Smooth muscle cell (in vitro differentiated cells): ENCODE measurements around the gene CAGE1. TPM values are rescaled to one million over a fixed set of nuclear protein-coding genes. Genes with fewer than 3 reads are reported as not detected.

ENCODE experiments used
- DNase-seq: peaks from one replicate; lab custom pipeline; 2025; ENCODE audit not compliant: unreplicated experiment; lab: John Stamatoyannopoulos, UW
- H2AFZ ChIP-seq: fragments of 200-600 bp; sonication (generic); 2 replicates; pipeline ENCODE4 v1.6.0; 2016; ENCODE audit warnings: antibody characterized with exemption, low read depth, mild to moderate bottlenecking
- H3F3A ChIP-seq: fragments of 200-600 bp; sonication (generic); 2 replicates; pipeline ENCODE4 v1.6.0; 2017; ENCODE audit warnings: antibody characterized with exemption, low read depth
- H3K27ac ChIP-seq: fragments of 200-600 bp; sonication (generic); 2 replicates; pipeline ENCODE4 v1.5.1; 2016; ENCODE audit warnings: low read depth, mild to moderate bottlenecking
- H3K27me3 ChIP-seq: fragments of 200-600 bp; sonication (generic); 2 replicates; pipeline ENCODE4 v1.6.1; 2016; ENCODE audit warnings: low read depth, mild to moderate bottlenecking
- H3K36me3 ChIP-seq: fragments of 200-600 bp; sonication (generic); 2 replicates; pipeline ENCODE4 v1.5.1; 2016; ENCODE audit warnings: low read depth
- H3K4me1 ChIP-seq: fragments of 200-600 bp; sonication (generic); 2 replicates; pipeline ENCODE4 v1.5.1; 2016; ENCODE audit warnings: low read depth
- H3K4me2 ChIP-seq: fragments of 200-600 bp; sonication (generic); 2 replicates; pipeline ENCODE4 v1.6.0; 2016; ENCODE audit warnings: mild to moderate bottlenecking
- H3K4me3 ChIP-seq: fragments of 200-600 bp; sonication (generic); 2 replicates; pipeline ENCODE4 v1.5.1; 2016; ENCODE audit warnings: mild to moderate bottlenecking
- H3K79me2 ChIP-seq: fragments of 200-600 bp; sonication (generic); 2 replicates; pipeline ENCODE4 v1.6.0; 2016; ENCODE audit warnings: low read depth, mild to moderate bottlenecking
- H3K9ac ChIP-seq: fragments of 200-600 bp; sonication (generic); 2 replicates; pipeline ENCODE4 v1.6.0; 2016; ENCODE audit warnings: low read depth
- H3K9me3 ChIP-seq: fragments of 200-600 bp; sonication (generic); replicated peaks from 2 replicates; pipeline ENCODE4 v1.5.1; 2016; ENCODE audit warnings: low read depth
- H4K20me1 ChIP-seq: fragments of 200-600 bp; sonication (generic); 2 replicates; pipeline ENCODE4 v1.6.0; 2016; ENCODE audit warnings: low read depth
- CTCF ChIP-seq: fragments of 200-600 bp; sonication (generic); IDR thresholded peaks from 2 replicates; pipeline ENCODE4 v1.5.1; 2017; ENCODE audit warnings: borderline replicate concordance, mild to moderate bottlenecking, antibody characterized with exemption; ENCODE audit not compliant: insufficient read depth, poor library complexity, severe bottlenecking
- WGBS: methylation state at CpG from one replicate; pipeline ENCODE4 v1.1.7; 2016; ENCODE audit warnings: low lambda C conversion rate; 5-methylcytosine and 5-hydroxymethylcytosine counted together
- polyA plus RNA-seq: library from polyadenylated mRNA; unstranded; fragments of >200 nt; fragmentation: Nextera tagmentation; extraction: Ambion mirVana; gene quantifications from 2 replicates; pipeline ENCODE4 v1.2.1, GENCODE V29; 2016
- total RNA-seq: library from RNA; depleted of rRNA; stranded (reverse); fragments of >200 nt; gene quantifications from 2 replicates; pipeline ENCODE4 v1.2.3, GENCODE V29; 2014

CAGE1 gene
- total and polyA plus RNA-seq, 2 experiments from 2014 or later = not detected

DNA sequence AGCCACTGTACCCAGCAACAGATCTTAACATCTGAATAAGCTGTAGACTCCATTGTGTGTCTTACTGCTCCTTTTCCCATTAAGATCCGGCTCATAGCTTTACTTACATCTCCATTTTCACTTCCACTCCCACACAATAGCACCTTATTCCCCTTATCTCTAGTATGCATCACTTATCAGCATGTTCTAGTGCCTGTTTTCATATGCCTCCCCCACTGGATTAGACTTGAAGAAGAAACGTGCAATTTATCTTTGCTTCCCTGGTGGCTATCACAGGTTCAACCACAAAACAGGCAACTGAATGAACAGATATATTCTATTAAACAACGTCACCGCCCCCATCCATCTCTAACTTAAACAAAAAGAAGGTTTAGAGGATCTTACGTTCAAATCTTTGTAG is 88.6 kb downstream of the CAGE1 start:
- H3K9me3 ChIP-seq = no peaks in the 10 kb centered on the region
- H3K79me2 ChIP-seq = peaks cover 76% of the 10 kb centered on the region
- no peak overlapping the region for H3K9ac ChIP-seq
- no peaks in the 10 kb centered on the region for H3F3A ChIP-seq
- no peak overlapping the region for H2AFZ ChIP-seq
- H3K27ac ChIP-seq = no peak overlapping the region
- H3K36me3 ChIP-seq = peaks cover 51% of the 10 kb centered on the region
- no peaks in the 10 kb centered on the region for H3K27me3 ChIP-seq
- H3K4me2 ChIP-seq = no peak overlapping the region
- DNase-seq = no peak
- H4K20me1 ChIP-seq = peaks cover 100% of the 10 kb centered on the region
- no peak overlapping the region for H3K4me3 ChIP-seq
- no peak for TF ChIP-seq CTCF
- no peaks in the 10 kb centered on the region for H3K4me1 ChIP-seq
- 83% methylated on average over 5 of the region's 5 CpGs for WGBS

GRCh38 chr6:7298113-7298512 is 91.4 kb downstream of the CAGE1 start:
- Histone ChIP-seq H3K4me3 (no peak overlapping the region), H3K9me3 (no peaks in the 10 kb centered on the region), H3K36me3 (peaks cover 51% of the 10 kb centered on the region), H3K4me2 (no peak overlapping the region), H4K20me1 (peaks cover 99% of the 10 kb centered on the region), H3F3A (peaks cover 8% of the 10 kb centered on the region), H2AFZ (no peak overlapping the region), H3K4me1 (no peaks in the 10 kb centered on the region), H3K27ac (no peak overlapping the region), H3K9ac (no peak overlapping the region), H3K27me3 (no peaks in the 10 kb centered on the region), H3K79me2 (peaks cover 57% of the 10 kb centered on the region)
- WGBS = 98% methylated on average over 1 of the region's 1 CpG
- no peak for TF ChIP-seq CTCF
- no peak for DNase-seq

DNA sequence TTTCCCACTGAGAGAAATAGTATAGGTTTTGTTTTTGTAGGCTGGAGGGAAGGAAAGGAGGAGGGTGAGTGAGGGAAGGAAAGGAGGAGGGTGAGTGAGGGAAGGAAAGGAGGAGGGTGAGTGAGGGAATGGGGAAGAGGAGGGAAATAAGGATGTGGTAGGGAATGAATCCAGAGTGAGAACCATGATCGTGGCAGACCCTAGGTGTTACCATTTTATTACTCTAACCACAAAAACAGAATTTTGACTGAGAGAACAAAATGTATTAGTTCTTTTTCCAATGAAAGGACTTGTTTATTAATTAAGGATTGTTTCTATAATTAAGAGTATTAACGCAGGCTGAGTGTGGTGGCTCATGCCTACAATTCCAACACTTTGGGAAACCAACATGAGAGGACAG is 92.9 kb downstream of the CAGE1 start:
- Histone ChIP-seq H2AFZ (no peak overlapping the region), H3K4me1 (no peaks in the 10 kb centered on the region), H3K4me3 (no peak overlapping the region), H3K36me3 (peaks cover 42% of the 10 kb centered on the region), H3K4me2 (no peak overlapping the region), H3F3A (peaks cover 8% of the 10 kb centered on the region), H4K20me1 (peaks cover 97% of the 10 kb centered on the region), H3K9me3 (no peaks in the 10 kb centered on the region), H3K27ac (no peak overlapping the region), H3K9ac (no peak overlapping the region), H3K79me2 (peaks cover 42% of the 10 kb centered on the region), H3K27me3 (no peaks in the 10 kb centered on the region)
- WGBS = 100% methylated on average over 2 of the region's 2 CpGs
- no peak for TF ChIP-seq CTCF
- DNase-seq = no peak

DNA sequence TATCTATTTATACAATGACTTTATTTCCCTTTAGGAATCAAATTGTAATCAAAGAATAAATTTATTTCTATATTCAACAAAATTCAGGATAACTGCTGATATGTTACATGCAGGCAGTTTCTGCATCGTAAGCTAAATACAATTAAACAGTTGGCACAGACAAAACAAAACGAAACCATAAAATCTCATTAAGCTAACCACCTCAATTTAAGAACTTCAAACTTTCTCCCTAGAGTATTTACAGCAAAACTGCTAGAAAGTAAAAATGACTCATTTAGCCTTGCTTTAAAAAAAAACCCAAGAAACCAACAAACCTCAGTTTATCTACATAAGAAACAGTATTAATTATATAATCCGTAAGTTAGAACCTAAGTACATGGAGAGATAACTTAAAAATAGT is 93.6 kb downstream of the CAGE1 start:
- Histone ChIP-seq H3K4me2 (no peak overlapping the region), H3K36me3 (peaks cover 35% of the 10 kb centered on the region)

More for the DNA sequence above, 93.6 kb downstream of the CAGE1 start:
- Histone ChIP-seq H3K9ac (no peak overlapping the region), H3K9me3 (no peaks in the 10 kb centered on the region), H3K79me2 (peaks cover 37% of the 10 kb centered on the region), H3K4me1 (no peaks in the 10 kb centered on the region), H2AFZ (no peak overlapping the region), H3F3A (peaks cover 8% of the 10 kb centered on the region), H3K4me3 (no peak overlapping the region), H3K27me3 (no peaks in the 10 kb centered on the region), H4K20me1 (peaks cover 97% of the 10 kb centered on the region), H3K27ac (peak overlapping the region; percentile 13)
- no peak for DNase-seq
- no peak for TF ChIP-seq CTCF
- WGBS = 95% methylated on average over 3 of the region's 3 CpGs
